ENCODE measurements around the gene FAM47C.
"Not testable (repeated sequence)": the region's sequence is repeated elsewhere in the genome, so short reads cannot be mapped to it uniquely, and the experiment has no call there.

FAM47C gene

GRCh38 chrX:36978886-36979285, 29.3 kb upstream of the FAM47C start:
- Histone ChIP-seq H3K4me1 (no peaks in the 10 kb centered on the region), H3K9me3 (no peaks in the 10 kb centered on the region), H3K27me3 (no peaks in the 10 kb centered on the region), H3K36me3 (no peaks in the 10 kb centered on the region), H3K4me3 (ENCODE audit: low read depth, low read length) (no peak overlapping the region)
- DNase-seq, result no peak
- TF ChIP-seq CTCF (IDR thresholded peaks at IDR 0.05; ENCODE audit: low read depth, low read length), result no peak

DNA sequence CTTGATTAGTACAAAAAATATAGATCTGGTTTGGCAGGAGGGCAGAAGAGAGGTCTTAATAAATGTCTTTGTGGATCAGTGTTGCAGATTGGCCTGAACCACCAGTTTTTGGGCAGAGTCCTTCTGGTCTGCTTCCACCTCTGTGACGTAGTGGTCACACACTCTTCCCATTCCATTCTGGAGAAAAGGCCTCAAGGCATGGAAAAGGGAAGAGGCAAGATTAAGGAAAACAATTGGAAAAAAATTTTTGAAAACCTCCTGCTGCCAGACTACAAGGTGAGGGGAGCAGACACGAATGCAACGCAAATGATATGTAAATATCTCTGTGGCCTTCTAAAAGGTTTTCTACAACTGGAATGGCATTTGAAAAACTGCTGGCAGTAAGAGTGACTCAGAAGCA, 24.3 kb upstream of the FAM47C start:
- Histone ChIP-seq H3K9me3 (no peaks in the 10 kb centered on the region), H3K4me1 (no peaks in the 10 kb centered on the region), H3K27me3 (no peaks in the 10 kb centered on the region), H3K4me3 (ENCODE audit: low read depth, low read length) (no peak overlapping the region), H3K36me3 (no peaks in the 10 kb centered on the region)
- TF ChIP-seq CTCF (IDR thresholded peaks at IDR 0.05; ENCODE audit: low read depth, low read length), result no peak
- DNase-seq, result no peak

DNA sequence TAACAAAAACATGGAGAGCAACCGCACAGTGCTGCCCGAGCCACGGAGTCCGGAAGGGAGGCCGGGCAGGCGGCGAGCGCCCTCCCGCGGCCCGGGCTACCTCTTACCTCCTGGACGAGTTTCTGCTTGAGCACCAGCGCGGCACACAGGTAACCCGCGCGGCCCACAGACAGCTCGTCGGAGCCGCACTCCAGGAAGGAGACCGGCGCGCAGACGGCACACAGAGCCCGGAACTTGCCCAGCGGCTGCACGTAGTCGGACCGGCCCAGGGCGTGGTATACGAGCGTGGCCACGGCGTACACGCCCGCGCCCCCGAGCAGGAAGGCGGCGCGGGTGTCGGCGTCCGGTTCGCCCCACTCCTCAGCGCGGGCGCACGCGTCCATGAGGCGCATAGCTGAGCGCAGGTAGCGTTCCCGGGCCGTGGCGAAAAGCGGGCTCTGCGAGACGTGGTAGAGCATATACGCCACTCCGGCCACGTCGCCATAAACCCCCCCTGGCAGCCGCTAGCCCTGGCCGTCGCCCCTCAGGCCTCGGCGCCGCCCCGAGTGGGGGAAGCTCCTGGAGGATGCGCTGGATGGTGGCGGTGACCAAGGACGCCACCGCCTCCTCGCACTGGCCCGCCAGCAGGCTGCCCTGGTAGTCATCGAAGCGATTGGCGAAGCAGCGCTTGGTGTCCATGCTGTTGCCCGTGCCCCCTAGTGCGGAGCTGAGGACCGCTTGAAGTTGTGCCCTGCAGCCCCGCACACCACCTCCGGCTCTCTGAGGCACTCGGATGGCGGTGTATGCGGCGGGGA, 22.6 kb upstream of the FAM47C start:
- H3K4me1 ChIP-seq; H3K4me3 ChIP-seq (ENCODE audit: low read depth, low read length); H3K9me3 ChIP-seq; H3K27me3 ChIP-seq; DNase-seq; H3K36me3 ChIP-seq: not testable (repeated sequence)

DNA sequence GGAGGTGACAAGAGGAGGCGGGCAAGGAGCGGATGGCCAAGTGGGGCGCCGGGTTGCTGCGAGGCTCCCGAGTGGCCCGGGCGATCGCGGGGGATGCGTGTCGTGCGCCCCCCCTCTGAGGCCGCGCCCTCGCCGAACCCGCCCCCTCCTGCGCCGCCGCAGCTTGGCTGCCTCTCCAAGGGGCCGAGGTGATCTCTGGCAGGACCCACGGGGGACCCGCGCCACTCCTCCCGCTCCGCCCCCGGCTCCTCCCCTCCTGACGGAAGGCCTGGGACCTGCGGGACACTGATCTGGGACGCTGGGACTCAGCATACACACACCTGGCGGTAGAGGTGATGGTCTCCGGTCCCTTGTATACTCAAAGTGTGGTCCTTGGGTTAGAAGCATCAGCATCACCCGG, 21.9 kb upstream of the FAM47C start:
- no peak for TF ChIP-seq CTCF (IDR thresholded peaks at IDR 0.05; ENCODE audit: low read depth, low read length)
- H3K4me3 ChIP-seq (ENCODE audit: low read depth, low read length), result no peak overlapping the region

DNA sequence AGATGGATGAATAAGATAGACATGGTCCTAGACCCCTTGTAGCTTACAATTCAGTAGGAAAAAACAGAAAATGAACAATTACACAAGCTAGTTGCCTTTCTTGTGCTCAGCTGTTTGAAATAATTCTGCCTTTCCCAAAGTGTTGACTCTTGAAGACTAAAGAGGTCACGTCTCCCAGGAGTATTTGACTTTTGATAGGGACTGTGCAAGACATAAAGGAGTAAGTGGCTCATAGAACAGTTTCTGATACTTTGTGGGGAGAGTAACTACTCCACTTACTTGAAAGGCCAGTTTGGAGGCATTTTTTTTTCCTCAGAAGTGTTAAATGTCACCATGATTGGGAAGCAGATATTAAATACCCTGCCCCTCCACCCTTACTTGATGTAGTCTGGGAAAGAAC, 21.0 kb upstream of the FAM47C start:
- not testable (repeated sequence) for H3K9me3 ChIP-seq; H3K27me3 ChIP-seq; DNase-seq; H3K4me1 ChIP-seq; H3K4me3 ChIP-seq (ENCODE audit: low read depth, low read length); H3K36me3 ChIP-seq

More for the DNA sequence above, 21.9 kb upstream of the FAM47C start:
- Histone ChIP-seq H3K4me1 (no peaks in the 10 kb centered on the region), H3K36me3 (no peaks in the 10 kb centered on the region), H3K27me3 (no peaks in the 10 kb centered on the region), H3K9me3 (no peaks in the 10 kb centered on the region)
- DNase-seq, result no peak

DNA sequence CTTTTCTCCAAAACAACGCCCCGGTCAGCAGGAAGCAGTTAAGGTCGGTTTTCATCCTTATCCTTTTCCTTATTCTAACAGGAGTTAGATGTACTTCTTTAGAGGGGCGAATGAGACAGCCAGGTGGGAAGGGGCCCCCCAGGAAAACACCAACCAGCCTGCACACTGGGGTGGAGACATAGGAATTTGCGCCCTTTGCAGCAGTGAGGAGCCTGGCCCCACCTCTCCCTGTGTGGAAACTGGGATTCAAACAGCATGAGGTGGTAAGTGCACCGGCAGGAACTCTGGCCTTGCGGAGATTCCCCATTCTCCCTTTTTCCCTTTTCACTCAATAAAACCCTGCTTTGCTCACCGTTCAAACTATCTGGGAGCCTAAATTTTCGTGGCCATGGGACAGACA, 8.0 kb upstream of the FAM47C start:
- H3K9me3 ChIP-seq, result no peaks in the 10 kb centered on the region

More for the DNA sequence above, 8.0 kb upstream of the FAM47C start:
- H3K36me3 ChIP-seq, result no peaks in the 10 kb centered on the region
- no peaks in the 10 kb centered on the region for H3K27me3 ChIP-seq
- no peak overlapping the region for H3K4me3 ChIP-seq (ENCODE audit: low read depth, low read length)
- H3K4me1 ChIP-seq, result no peaks in the 10 kb centered on the region
- no peak for DNase-seq
- no peak for TF ChIP-seq CTCF (IDR thresholded peaks at IDR 0.05; ENCODE audit: low read depth, low read length)
